Measurements from ENCODE around the gene HARBI1.

Gene HARBI1

GRCh38 chr11:46617134-46617971, at the start of gene HARBI1, which contains the start of gene ATG13:
TSS of gene HARBI1 (minus strand) at chr11:46617227. CDS start at chr11:46616237, 990 bp downstream.
TSS of gene ATG13 (plus strand) at chr11:46617553. CDS start at chr11:46644292, 26,739 bp downstream.
- DNase-seq (ENCODE audit: low read depth in 4 of 4, low spot score in 1 of 4) = peak; percentile 76 to 88 (median 88)

- DNase-seq (ENCODE audit: low read depth in 4 of 4, low spot score in 1 of 4) = no peak
Measured at GRCh38 chr11:46666516-46666915, 49.5 kb upstream of the HARBI1 start.

GRCh38 chr11:46665356-46665755, 48.3 kb upstream of the HARBI1 start:
- DNase-seq (ENCODE audit: low read depth in 4 of 4, low spot score in 1 of 4) = no peak

- no peak for DNase-seq (ENCODE audit: low read depth in 4 of 4, low spot score in 1 of 4)
Measured at GRCh38 chr11:46664612-46665011, 47.6 kb upstream of the HARBI1 start.

- no peak for DNase-seq (ENCODE audit: low read depth in 4 of 4, low spot score in 1 of 4)
Measured at GRCh38 chr11:46663277-46663940, 46.4 kb upstream of the HARBI1 start.

DNA sequence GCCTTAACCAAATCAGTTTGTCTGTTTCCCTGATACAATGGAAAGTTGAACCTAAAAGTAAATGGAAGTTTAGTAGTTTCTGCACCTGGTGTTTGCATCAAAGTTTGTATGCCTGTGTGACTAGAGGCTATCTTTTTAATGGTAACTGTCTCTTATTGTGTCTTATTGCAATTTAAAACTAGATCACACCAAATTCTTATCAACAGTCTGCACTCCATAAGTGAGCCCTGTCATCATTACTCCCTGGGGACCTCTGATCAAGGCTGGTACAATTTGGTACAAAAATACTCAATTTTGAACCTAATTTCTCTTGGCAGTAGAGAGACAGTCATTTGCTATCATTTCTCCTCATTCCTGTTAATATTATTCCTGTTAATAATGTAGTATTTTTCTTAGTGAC, 45.3 kb upstream of the HARBI1 start:
- no peak for DNase-seq (ENCODE audit: low read depth in 4 of 4, low spot score in 1 of 4)

DNA sequence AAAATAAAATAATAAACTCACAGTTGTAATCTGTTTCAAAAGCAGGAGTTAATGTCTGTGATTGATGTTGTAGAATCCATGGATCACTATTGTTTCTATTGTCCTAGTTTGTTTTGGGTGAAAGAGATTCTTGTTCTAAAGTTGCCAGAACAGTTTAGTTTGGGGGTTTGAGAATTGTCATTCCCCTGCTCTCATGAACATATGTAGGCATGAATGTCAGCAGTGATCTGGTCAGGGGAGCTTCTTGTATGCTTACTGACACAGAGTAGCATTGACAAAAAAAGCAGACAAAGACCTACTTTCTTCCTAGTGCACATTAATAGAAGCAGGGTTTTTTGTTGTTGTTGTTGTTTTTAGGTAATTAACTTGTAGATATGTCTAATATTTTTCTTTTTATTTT, 44.8 kb upstream of the HARBI1 start:
- no peak for DNase-seq (ENCODE audit: low read depth in 4 of 4, low spot score in 1 of 4)

- DNase-seq (ENCODE audit: low read depth in 4 of 4, low spot score in 1 of 4) = no peak
Measured at GRCh38 chr11:46659908-46660307, 42.9 kb upstream of the HARBI1 start.

GRCh38 chr11:46658259-46658658, 41.2 kb upstream of the HARBI1 start:
- DNase-seq (ENCODE audit: low read depth in 4 of 4, low spot score in 1 of 4) = no peak

DNA sequence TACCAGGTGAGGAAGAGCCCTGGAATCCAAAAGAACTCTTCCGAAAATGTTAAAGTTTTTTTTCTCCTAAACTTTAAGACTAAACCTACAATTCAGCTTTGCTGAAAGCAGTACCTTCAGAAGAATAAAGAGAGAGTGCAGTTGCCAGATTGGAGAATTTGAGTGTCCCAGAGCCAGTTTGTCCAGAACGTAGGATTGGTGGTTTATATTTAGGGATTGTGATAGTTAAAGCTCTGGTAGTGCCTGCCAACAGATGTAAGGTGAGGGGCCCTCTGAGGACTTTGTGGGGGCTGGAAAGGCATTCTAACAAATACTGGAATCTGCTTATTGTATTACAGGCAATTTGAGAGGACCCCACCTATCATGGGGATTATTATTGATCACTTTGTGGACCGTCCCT, 40.2 kb upstream of the HARBI1 start:
- DNase-seq (ENCODE audit: low read depth in 4 of 4, low spot score in 1 of 4) = no peak

GRCh38 chr11:46655631-46656030, 38.6 kb upstream of the HARBI1 start:
- no peak for DNase-seq (ENCODE audit: low read depth in 4 of 4, low spot score in 1 of 4)

- no peak for DNase-seq (ENCODE audit: low read depth in 4 of 4, low spot score in 1 of 4)
Measured at GRCh38 chr11:46649180-46649738, 32.2 kb upstream of the HARBI1 start.

DNA sequence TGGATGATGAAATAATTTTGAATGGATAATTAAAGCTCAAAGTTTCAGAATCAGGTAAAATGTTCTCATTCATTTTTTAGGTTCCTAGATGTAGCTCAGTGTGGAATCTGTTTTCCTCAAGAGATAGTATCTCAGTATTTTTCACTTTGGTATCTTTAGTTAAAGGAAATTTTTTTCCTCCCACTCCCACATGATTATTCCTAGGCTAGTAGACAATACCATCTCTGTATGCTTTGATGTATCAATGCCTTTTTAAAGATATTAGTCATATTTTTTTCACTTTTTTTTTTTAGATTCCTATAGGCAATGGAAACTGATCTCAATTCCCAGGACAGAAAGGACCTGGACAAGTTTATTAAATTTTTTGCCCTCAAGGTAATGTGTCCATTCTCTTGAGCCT, 27.0 kb upstream of the HARBI1 start:
- DNase-seq (ENCODE audit: low read depth in 4 of 4, low spot score in 1 of 4) = no peak

DNA sequence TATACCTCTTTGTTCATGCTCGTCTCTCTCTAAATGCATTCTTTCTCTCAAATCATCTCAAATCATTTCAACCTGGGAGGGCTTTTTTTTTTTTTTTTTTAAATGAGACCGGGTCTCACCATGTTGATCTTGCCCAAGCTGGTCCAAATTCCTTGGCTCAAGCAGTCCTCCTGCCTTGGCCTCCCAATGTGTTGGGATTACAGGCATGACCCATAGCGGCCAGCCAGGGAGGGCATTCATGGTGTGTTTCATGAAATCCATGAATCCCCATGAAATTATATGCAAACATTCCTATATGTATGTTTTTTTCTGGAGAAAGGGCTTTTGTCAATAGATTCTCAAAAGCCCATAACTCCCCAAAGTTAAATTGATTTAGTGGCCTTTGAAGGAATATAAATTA, 26.5 kb upstream of the HARBI1 start:
- DNase-seq (ENCODE audit: low read depth in 4 of 4, low spot score in 1 of 4) = no peak

DNA sequence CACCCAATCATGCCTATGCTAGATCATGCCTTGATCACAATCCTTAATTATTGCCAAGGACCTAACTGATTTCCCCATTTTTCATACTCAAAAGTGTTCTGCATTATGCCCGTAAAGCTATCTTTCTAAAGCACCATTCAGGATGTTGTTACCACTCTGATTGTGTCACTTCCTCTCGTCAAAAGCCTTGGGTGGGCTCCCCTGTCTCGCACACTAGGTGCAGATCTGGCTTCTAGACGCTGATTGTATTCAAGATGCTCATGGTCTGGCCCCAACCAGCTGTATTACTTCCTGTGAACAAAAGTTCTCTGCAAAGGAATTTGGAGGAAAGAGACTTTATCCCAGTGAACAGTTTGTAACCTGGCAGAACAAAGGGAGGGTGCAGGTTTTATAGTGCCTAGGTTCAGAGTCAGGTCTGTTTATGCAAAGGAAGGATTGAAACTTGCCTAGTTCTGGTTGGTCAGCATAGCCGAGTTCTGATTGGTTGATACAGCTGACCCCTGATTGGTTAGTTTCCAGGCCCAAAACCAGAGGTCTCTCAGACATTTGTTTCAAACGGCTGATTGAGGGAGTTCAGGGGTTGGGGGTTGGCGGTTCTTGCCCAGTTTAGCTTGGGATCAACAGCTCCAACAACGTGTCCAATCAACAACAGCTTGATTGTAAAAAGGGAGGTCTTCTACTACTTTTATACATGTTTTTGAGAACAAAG, 25.8 kb upstream of the HARBI1 start:
- DNase-seq (ENCODE audit: low read depth in 4 of 4, low spot score in 1 of 4) = no peak

- no peak for DNase-seq (ENCODE audit: low read depth in 4 of 4, low spot score in 1 of 4)
Measured at GRCh38 chr11:46641639-46642038, 24.6 kb upstream of the HARBI1 start.

DNA sequence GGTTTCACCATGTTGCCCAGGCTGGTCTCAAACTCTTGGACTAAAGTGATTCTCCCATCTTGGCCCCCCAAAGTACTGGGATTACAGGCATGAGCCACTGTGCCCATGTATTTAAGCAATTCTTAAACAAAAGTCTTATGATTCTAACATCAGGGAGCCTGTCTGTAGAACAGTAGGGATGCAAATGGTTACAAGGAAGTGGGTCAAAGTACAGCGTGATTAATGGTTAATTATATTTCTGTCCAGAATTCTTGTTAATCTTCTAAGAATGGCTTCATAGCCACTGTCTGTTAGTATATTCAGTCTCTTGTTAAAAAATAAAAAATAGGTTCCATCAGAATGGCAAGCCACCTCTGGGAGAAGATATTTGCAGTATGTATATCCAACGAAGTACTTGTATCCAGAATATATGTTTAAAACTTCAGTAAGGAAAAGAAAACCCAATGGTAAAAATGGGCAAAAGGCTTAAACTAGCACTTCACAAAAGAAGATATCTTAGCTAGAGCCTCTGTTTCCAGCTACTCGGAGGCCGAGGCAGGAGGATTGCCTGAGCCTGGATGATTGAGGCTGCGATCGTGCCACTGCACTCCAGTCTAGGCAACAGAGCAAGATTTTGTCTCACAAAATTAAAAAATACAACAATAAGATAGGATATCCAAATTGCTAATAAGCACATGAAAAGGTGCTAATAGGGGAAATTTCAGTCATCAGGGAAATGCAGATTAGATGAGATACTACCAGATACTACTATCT, 23.2 kb upstream of the HARBI1 start:
- no peak for DNase-seq (ENCODE audit: low read depth in 4 of 4, low spot score in 1 of 4)

- DNase-seq (ENCODE audit: low read depth in 4 of 4, low spot score in 1 of 4) = no peak
Measured at GRCh38 chr11:46639197-46639839, 22.3 kb upstream of the HARBI1 start.

DNA sequence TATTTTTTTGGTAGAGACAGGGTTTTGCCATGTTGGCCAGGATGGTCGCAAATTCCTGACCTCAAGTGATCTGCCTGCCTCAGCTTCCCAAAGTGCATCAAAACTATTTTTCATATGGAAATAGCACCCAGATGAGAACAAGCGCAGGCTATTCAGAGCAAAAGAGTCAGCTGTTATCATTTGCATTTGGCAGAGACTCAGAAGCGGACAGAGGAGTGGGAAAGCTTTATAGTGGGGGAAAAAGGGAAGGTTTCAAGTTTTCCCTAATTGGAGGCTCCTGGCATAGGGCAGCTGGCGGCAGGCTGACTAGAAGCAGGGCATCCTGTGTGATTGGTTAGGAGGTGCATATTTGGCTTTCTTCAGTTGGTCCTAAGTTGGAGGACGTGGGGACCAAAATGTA, 20.5 kb upstream of the HARBI1 start:
- no peak for DNase-seq (ENCODE audit: low read depth in 4 of 4, low spot score in 1 of 4)

GRCh38 chr11:46635557-46636139, 18.6 kb upstream of the HARBI1 start:
- no peak for DNase-seq (ENCODE audit: low read depth in 4 of 4, low spot score in 1 of 4)
